Measurements from ENCODE around the gene GALNS.

GRCh38 chr16:88855736-88856121, 1.0 kb downstream of the GALNS start:
- TF ChIP-seq ZFP30 (CRISPR knock-in tag; IDR thresholded peaks at IDR 0.05) = no peak
- no peak for TF ChIP-seq RARB (CRISPR knock-in tag; IDR thresholded peaks at IDR 0.05)
- no peak for TF ChIP-seq ESRRG (CRISPR knock-in tag; IDR thresholded peaks at IDR 0.05)
- no peak for TF ChIP-seq ZNF70 (CRISPR knock-in tag; IDR thresholded peaks at IDR 0.05)
- no peak for TF ChIP-seq PPARA (CRISPR knock-in tag; IDR thresholded peaks at IDR 0.05; ENCODE audit: borderline replicate concordance)
- TF ChIP-seq SNAI2 (CRISPR knock-in tag; IDR thresholded peaks at IDR 0.05) = no peak
- TF ChIP-seq, protein P1, sequence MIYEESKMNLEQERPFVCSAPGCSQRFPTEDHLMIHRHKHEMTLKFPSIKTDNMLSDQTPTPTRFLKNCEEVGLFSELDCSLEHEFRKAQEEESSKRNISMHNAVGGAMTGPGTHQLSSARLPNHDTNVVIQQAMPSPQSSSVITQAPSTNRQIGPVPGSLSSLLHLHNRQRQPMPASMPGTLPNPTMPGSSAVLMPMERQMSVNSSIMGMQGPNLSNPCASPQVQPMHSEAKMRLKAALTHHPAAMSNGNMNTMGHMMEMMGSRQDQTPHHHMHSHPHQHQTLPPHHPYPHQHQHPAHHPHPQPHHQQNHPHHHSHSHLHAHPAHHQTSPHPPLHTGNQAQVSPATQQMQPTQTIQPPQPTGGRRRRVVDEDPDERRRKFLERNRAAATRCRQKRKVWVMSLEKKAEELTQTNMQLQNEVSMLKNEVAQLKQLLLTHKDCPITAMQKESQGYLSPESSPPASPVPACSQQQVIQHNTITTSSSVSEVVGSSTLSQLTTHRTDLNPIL (CRISPR knock-in tag; IDR thresholded peaks at IDR 0.05; ENCODE audit: low read depth) = no peak
- TF ChIP-seq ZC3H10 (CRISPR knock-in tag; IDR thresholded peaks at IDR 0.05) = no peak
- TF ChIP-seq PATZ1 (CRISPR knock-in tag; IDR thresholded peaks at IDR 0.05; ENCODE audit: borderline replicate concordance) = no peak
- no peak for TF ChIP-seq ZFP3 (CRISPR knock-in tag; IDR thresholded peaks at IDR 0.05)
- TF ChIP-seq ISL1 (CRISPR knock-in tag; IDR thresholded peaks at IDR 0.05) = no peak

Measured in SK-N-SH treated with all-trans-retinoic acid at 6 μM for 48 hours (cell line).